HepG2 (cell line): ENCODE data around the gene TMEM174. TPM values are rescaled to one million over a fixed set of nuclear protein-coding genes. Genes with fewer than 3 reads are reported as not detected.

Experiments
- ISL2 ChIP-seq: sonication (generic); formaldehyde crosslinking; IDR thresholded peaks from 2 replicates; pipeline ENCODE4 v1.5.0; 2020; ENCODE audit warnings: missing genetic modification reagents
- MIER2 ChIP-seq: IDR thresholded peaks from 2 replicates; pipeline ENCODE4 v1.6.1; 2016; ENCODE audit warnings: missing biosample characterization, missing genetic modification reagents
- NR2F1 ChIP-seq, 2 experiments: fragments of 450-650 bp in 1 of 2; formaldehyde crosslinking in 1 of 2; IDR thresholded peaks; 2 replicates each; pipeline versions ENCODE4 v1.5.0 to v1.6.1; 2016 to 2020; ENCODE audit warnings: mild to moderate bottlenecking in 1 of 2, missing compliant biosample characterization in 1 of 2, missing genetic modification reagents in 1 of 2, moderate library complexity in 1 of 2
- RFX5 ChIP-seq: IDR thresholded peaks from 2 replicates; pipeline ENCODE4 v1.6.1; 2011; ENCODE audit warnings: low read depth, low read length, improper control_type of control experiment
- ZBTB20 ChIP-seq: sonication (generic); formaldehyde crosslinking; IDR thresholded peaks from 2 replicates; pipeline ENCODE4 v1.8.1; 2023; ENCODE audit warnings: missing genetic modification reagents, low read depth, mild to moderate bottlenecking, borderline replicate concordance
- ZBTB4 ChIP-seq: sonication (generic); formaldehyde crosslinking; IDR thresholded peaks from 2 replicates; pipeline ENCODE4 v1.4.0; 2020; ENCODE audit warnings: missing genetic modification reagents, mild to moderate bottlenecking, borderline replicate concordance
- ZNF574 ChIP-seq: sonication (generic); formaldehyde crosslinking; IDR thresholded peaks from 2 replicates; pipeline ENCODE4 v1.4.0; 2020; ENCODE audit warnings: missing genetic modification reagents
- ZNF775 ChIP-seq: sonication (generic); formaldehyde crosslinking; IDR thresholded peaks from 2 replicates; pipeline ENCODE4 v1.4.0; 2020; ENCODE audit warnings: missing genetic modification reagents, mild to moderate bottlenecking, moderate library complexity, borderline replicate concordance
- ZNF800 ChIP-seq: sonication (generic); formaldehyde crosslinking; IDR thresholded peaks from 2 replicates; pipeline ENCODE4 v1.4.0; 2020; ENCODE audit warnings: missing genetic modification reagents
- ZNF839 ChIP-seq: sonication (generic); formaldehyde crosslinking; IDR thresholded peaks from 2 replicates; pipeline ENCODE4 v1.4.0; 2020; ENCODE audit warnings: missing genetic modification reagents, mild to moderate bottlenecking, borderline replicate concordance
- polyA plus RNA-seq, 8 experiments: library from polyadenylated mRNA; depleted of rRNA in 3 of 8; stranded (reverse) in 7 of 8; unstranded in 1 of 8; fragments of >200 nt; fragmentation: Illumina TruSeq in 4 of 8; extraction: Trizol in 4 of 8; gene quantifications; 2 replicates each; pipeline versions ENCODE4 v1.2.1 to v1.2.3, GENCODE V29; 2011 to 2016; ENCODE audit warnings: low read depth in 4 of 8, missing spikeins in 1 of 8, mixed read lengths in 1 of 8; ENCODE audit not compliant: insufficient read depth in 1 of 8
- total RNA-seq, 5 experiments: library from RNA; depleted of rRNA; stranded (reverse); fragments of >200 nt; fragmentation: Illumina TruSeq; extraction: Trizol; gene quantifications; 2 replicates each; pipeline ENCODE4 v1.2.3, GENCODE V29; 2016; ENCODE audit warnings: low read depth in 1 of 5

The TMEM174 gene
- total and polyA plus RNA-seq, 2 of the 13 experiments (the other 11 are each of a cell fraction or from before 2014, with no cell fraction given), result not detected

GRCh38 chr5:73201547-73202513 lies 28.8 kb downstream of the TMEM174 start (continued):
- no peak for TF ChIP-seq ZBTB4 (CRISPR knock-in tag)
- no peak for TF ChIP-seq ZNF839 (CRISPR knock-in tag)
- 0 out of 2 replicates have a peak, but pooled peaks have one; percentile 45 for TF ChIP-seq ZNF574
- no peak for TF ChIP-seq RFX5
- no peak for TF ChIP-seq NR2F1 (CRISPR knock-in tag; IDR thresholded peaks at IDR 0.05)
- 0 out of 2 replicates have a peak, but pooled peaks have one; percentile 28 for TF ChIP-seq MIER2 (CRISPR knock-in tag)
- TF ChIP-seq ZNF800 (CRISPR knock-in tag), result 0 out of 2 replicates have a peak, but pooled peaks have one; percentile 53
- TF ChIP-seq ZNF775, result no peak
- TF ChIP-seq ZBTB20 (CRISPR knock-in tag), result no peak
- no peak for TF ChIP-seq ISL2 (CRISPR knock-in tag)
